Upper lobe of left lung (tissue), 4 donors: Measurements from ENCODE around the gene RAB40B.

Experiments
- POLR2AphosphoS5 ChIP-seq, 2 donors: sonication (generic); formaldehyde crosslinking; IDR thresholded peaks; one replicate each; pipeline ENCODE4 v1.5.1; 2017; ENCODE audit warnings: antibody characterized with exemption in 2 of 2
- TF ChIP-seq, protein P1 (sequence below), 6 experiments: fragments of 450-650 bp in 4 of 6; fragments of 200-600 bp in 2 of 6; sonication (generic) in 2 of 6; IDR thresholded peaks; one replicate each; pipeline ENCODE4 v1.5.1; 2016 to 2019; ENCODE audit warnings: antibody characterized with exemption in 6 of 6

DNA sequence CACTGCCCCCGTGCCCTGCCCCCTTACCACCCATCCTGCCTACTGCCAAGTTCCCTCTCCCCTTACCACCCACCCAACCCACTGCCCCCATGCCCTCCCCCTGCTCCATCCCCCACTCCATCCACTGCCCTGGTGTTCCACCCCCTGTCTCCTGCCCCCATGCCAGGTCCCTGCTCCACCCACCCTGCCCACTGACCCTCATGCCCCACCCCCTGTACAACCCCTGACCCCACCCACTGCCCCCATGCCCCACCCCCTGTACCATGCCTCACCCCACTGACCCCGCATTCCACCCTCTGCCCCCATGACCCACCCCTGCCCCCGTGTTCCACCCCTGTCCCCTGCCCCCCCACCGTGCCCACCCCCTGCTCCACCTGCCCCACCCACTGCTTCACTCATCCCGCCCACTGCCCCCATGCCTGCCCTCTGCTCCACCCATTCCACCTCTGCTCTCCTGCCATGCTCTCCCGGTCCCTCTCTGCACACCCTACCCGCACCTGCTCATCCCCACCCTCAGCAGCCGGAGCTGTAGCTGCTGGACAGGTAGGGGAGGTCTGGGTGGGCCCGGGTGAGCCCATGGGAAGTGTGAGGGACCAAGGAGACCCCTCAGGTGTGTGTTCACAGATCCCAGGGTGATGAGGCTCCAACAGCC lies 10.7 kb upstream of the RAB40B start:
- TF ChIP-seq, protein P1, sequence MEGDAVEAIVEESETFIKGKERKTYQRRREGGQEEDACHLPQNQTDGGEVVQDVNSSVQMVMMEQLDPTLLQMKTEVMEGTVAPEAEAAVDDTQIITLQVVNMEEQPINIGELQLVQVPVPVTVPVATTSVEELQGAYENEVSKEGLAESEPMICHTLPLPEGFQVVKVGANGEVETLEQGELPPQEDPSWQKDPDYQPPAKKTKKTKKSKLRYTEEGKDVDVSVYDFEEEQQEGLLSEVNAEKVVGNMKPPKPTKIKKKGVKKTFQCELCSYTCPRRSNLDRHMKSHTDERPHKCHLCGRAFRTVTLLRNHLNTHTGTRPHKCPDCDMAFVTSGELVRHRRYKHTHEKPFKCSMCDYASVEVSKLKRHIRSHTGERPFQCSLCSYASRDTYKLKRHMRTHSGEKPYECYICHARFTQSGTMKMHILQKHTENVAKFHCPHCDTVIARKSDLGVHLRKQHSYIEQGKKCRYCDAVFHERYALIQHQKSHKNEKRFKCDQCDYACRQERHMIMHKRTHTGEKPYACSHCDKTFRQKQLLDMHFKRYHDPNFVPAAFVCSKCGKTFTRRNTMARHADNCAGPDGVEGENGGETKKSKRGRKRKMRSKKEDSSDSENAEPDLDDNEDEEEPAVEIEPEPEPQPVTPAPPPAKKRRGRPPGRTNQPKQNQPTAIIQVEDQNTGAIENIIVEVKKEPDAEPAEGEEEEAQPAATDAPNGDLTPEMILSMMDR (IDR thresholded peaks at IDR 0.05), result no peak
- TF ChIP-seq POLR2AphosphoS5 (IDR thresholded peaks at IDR 0.05), result no peak
